Measurements from ENCODE around the gene POU2F2.
A peak's percentile ranks its signal among the peaks of the same experiment; 100 is the strongest.

The POU2F2 gene

GRCh38 chr19:42124386-42124901, 7.8 kb downstream of the POU2F2 start:
- DNase-seq, result no peak

- no peak for DNase-seq
These were observed 8.5 kb downstream of the POU2F2 start for GRCh38 chr19:42123765-42124164.

- DNase-seq, result peak; percentile 61
These were observed 9.3 kb downstream of the POU2F2 start for GRCh38 chr19:42122691-42123607.

GRCh38 chr19:42121656-42122069, 10.6 kb downstream of the POU2F2 start:
- peak; percentile 86 for DNase-seq

GRCh38 chr19:42121036-42121621, 11.1 kb downstream of the POU2F2 start:
- DNase-seq, result no peak

- DNase-seq, result no peak
These were observed 11.8 kb downstream of the POU2F2 start for GRCh38 chr19:42120276-42120980.

GRCh38 chr19:42117076-42117475, 15.2 kb downstream of the POU2F2 start:
- DNase-seq, result no peak

GRCh38 chr19:42116308-42117075, 15.8 kb downstream of the POU2F2 start:
- DNase-seq, result no peak

GRCh38 chr19:42115705-42116104, 16.5 kb downstream of the POU2F2 start:
- no peak for DNase-seq

- no peak for DNase-seq
These were observed 17.0 kb downstream of the POU2F2 start for GRCh38 chr19:42115219-42115618.

- peak; percentile 58 for DNase-seq
These were observed 17.8 kb downstream of the POU2F2 start for GRCh38 chr19:42114412-42114811.

GRCh38 chr19:42113641-42114348, 18.5 kb downstream of the POU2F2 start:
- DNase-seq, result peak; percentile 100

GRCh38 chr19:42111811-42112210, 20.4 kb downstream of the POU2F2 start:
- peak; percentile 81 for DNase-seq

- peak; percentile 98 for DNase-seq
These were observed 20.9 kb downstream of the POU2F2 start for GRCh38 chr19:42111384-42111783.

- no peak for DNase-seq
These were observed 21.6 kb downstream of the POU2F2 start for GRCh38 chr19:42110658-42111057.

- no peak for DNase-seq
These were observed 22.4 kb downstream of the POU2F2 start for GRCh38 chr19:42109896-42110295.

GRCh38 chr19:42108527-42109389, 23.5 kb downstream of the POU2F2 start:
- DNase-seq, result peak; percentile 82

GRCh38 chr19:42105368-42105767, 26.9 kb downstream of the POU2F2 start:
- no peak for DNase-seq

GRCh38 chr19:42102877-42103276, 29.4 kb downstream of the POU2F2 start:
- no peak for DNase-seq

- peak; percentile 4 for DNase-seq
These were observed 32.0 kb downstream of the POU2F2 start for GRCh38 chr19:42100241-42100640.

Measured in HCEC 1CT (cell line).